ENCODE data around the gene NPIPA7. TPM values are rescaled to one million over a fixed set of nuclear protein-coding genes. Genes with fewer than 3 reads are reported as not detected.
"Not testable (repeated sequence)": the region's sequence is repeated elsewhere in the genome, so short reads cannot be mapped to it uniquely, and the experiment has no call there.

The NPIPA7 gene
- polyA plus RNA-seq, 1 donor from 2014 or later = not detected

DNA sequence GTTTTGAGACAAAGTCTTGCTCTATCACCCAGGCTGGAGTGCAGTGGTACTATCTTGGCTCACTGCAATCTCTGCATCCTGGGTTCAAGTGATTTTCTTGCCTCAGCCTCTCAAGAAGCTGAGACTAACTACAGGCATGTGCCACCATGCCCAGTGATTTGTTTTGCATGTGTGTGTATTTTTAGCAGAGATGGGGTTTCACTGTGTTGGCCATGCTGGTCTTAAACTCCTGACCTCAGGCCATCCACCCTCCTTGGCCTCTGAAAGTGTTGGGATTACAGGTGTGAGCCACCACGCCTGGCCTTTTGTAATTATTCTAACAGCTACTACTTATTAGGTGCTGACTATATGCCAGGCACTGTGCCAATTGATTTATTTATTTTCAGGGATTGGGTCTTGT, 25.3 kb downstream of the NPIPA7 start:
- not testable (repeated sequence) for H3K9me3 Mint-ChIP-seq, H3K4me1 Mint-ChIP-seq, H3K4me3 Mint-ChIP-seq, H3K36me3 Mint-ChIP-seq, H3K27me3 Mint-ChIP-seq, H3K27ac Mint-ChIP-seq

DNA sequence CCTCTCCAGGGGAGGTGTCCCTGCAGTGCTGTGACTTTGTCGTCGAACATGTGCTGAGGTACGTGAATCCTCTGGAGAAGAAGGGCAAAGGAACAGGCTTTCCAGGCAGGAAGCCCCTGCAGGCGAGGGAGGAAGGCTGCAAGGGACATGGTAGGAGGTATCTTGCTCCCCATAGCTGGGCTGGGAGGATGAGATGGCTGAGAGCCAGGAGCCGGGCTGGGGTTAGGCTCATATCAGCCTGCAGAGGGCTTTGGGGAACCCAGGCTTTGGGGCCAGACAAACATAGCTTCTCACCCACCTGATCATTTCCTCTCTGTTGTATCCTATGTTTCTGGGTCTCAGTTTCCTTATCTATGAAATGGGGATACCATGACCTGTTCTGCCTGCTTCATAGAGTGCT, 26.5 kb downstream of the NPIPA7 start:
- not testable (repeated sequence) for H3K27me3 Mint-ChIP-seq, H3K36me3 Mint-ChIP-seq, H3K4me3 Mint-ChIP-seq, H3K9me3 Mint-ChIP-seq, H3K4me1 Mint-ChIP-seq, H3K27ac Mint-ChIP-seq

DNA sequence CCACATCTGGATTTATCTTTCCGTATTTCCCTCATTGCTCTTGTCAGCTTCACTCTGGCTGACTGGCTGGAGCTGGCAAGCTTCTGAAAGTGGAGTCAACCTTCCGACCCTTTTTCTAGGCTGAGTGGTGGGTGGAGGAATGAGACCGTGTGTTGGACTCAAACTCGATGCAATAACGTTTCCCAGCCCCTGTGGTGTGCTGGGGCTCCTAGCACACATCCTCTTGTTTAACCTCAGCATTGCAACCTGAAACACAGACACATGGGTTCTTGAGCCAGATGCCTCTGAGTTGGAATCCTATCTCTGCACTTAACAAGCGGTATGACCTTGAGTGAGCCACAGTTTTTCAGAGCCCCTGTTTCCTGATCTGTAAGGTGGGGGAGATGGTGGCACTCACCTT, 29.5 kb downstream of the NPIPA7 start:
- not testable (repeated sequence) for H3K4me3 Mint-ChIP-seq, H3K36me3 Mint-ChIP-seq, H3K9me3 Mint-ChIP-seq, H3K4me1 Mint-ChIP-seq, H3K27me3 Mint-ChIP-seq, H3K27ac Mint-ChIP-seq

DNA sequence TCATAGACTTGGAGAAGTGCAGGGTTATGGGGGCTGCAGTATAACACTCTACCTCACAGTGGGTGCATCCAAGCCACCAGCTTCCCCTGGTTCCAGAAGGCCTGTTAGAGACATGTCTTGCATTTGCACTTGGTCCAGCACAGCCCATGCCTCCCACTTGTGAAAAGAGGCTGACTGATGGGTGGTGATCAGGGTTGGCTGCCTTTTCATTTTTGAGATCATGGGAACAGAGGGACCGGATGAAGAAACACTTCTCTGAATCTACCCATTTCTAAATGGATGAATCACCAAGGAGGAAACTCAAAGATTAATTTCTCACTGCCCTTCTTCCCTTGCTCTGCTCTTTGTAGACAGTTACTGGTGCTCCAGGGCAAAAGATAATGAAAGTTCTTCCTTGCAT, 34.8 kb downstream of the NPIPA7 start:
- H3K9me3 Mint-ChIP-seq, H3K4me3 Mint-ChIP-seq, H3K4me1 Mint-ChIP-seq, H3K27ac Mint-ChIP-seq, H3K27me3 Mint-ChIP-seq, H3K36me3 Mint-ChIP-seq: not testable (repeated sequence)

DNA sequence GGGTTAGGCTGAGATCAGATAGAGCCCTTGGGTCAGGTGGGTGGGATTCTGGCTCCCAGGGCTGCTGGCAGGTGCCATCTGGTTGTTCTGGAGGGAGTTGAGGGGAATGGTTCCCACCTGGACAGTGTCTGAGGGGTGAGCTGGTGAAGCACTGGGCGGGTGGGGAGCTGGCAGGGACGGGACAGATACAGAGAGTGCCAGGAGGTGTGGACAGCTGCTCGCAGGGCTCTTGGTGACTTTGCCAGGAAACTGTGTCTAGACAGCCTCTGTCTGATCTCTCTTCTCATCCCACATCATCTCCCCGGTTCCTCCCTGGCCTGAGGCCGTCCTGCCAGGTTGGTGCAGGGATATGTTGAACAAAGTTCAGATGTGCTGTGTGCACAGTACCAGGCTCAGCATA, 38.1 kb downstream of the NPIPA7 start:
- not testable (repeated sequence) for H3K4me3 Mint-ChIP-seq, H3K9me3 Mint-ChIP-seq, H3K4me1 Mint-ChIP-seq, H3K27ac Mint-ChIP-seq, H3K36me3 Mint-ChIP-seq, H3K27me3 Mint-ChIP-seq

DNA sequence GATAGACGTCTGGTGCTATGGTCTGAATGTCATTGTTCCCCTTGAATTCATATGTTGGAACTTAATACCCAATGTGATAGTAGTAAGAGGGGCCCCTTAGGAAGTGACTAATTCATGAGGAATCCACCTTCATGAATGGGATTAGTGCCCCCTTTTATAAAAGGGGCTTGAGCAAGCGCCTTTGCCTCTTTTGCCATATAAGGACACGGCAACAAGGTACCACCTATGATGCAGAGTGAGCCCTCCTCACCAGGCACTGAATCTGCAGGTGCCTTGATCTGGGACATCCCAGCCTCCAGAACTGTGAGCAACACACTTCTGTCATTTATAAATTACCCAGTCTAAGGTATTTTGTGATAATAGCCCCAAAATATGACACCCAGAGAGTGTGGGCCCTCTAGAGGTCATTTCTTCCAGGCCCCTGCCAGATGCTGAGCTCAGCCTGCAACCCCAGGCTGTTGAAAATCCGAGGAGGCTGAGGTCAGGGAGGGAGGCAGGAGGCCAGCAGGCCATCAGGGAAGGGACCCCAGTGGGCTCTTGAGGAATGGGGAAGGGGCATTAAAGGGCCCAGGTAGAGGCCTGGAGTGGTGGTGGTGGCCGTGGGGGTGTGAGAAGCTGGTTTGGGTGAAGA, 39.1 kb downstream of the NPIPA7 start:
- not testable (repeated sequence) for H3K4me3 Mint-ChIP-seq, H3K9me3 Mint-ChIP-seq, H3K4me1 Mint-ChIP-seq, H3K27ac Mint-ChIP-seq, H3K27me3 Mint-ChIP-seq, H3K36me3 Mint-ChIP-seq

DNA sequence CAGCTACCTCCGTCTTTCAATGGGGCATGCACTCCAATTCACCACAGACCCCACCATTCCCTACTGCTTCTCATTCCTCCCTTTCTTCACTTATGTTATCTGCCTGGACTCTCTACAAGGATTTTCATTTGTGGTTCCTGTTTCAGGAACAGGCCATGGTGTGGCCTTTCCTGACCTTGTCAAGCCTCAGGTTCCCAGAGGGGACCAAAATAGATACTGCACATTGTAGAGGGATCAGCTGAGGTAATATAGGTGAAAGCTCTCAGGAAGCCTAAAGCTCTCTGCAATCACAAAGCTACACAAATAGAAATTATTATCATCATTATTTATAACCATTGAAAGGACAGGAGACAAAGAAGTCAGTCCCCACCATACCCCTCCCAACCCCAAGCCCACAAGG, 41.6 kb downstream of the NPIPA7 start:
- H3K27ac Mint-ChIP-seq, H3K27me3 Mint-ChIP-seq, H3K4me3 Mint-ChIP-seq, H3K9me3 Mint-ChIP-seq, H3K4me1 Mint-ChIP-seq, H3K36me3 Mint-ChIP-seq: not testable (repeated sequence)

DNA sequence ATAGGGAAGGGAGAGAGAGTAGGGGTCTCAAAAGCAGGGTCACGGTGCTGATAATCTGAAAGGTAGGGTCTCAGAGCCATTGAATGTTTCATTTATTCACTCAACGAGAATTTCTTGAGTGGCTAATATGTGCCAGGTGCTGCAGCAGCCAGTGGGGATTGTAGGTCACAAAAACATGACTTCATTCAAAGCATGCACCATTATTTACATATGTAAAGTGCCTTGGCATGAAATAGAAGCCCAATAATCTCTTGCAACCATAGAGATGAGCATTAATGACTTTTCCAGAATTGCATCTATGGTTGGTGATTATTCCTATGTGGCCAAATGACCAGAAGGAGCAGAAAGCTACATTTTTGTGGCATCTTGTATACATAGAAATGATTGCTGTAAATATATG, 46.2 kb downstream of the NPIPA7 start:
- H3K27ac Mint-ChIP-seq, H3K9me3 Mint-ChIP-seq, H3K27me3 Mint-ChIP-seq, H3K4me3 Mint-ChIP-seq, H3K36me3 Mint-ChIP-seq, H3K4me1 Mint-ChIP-seq: not testable (repeated sequence)

DNA sequence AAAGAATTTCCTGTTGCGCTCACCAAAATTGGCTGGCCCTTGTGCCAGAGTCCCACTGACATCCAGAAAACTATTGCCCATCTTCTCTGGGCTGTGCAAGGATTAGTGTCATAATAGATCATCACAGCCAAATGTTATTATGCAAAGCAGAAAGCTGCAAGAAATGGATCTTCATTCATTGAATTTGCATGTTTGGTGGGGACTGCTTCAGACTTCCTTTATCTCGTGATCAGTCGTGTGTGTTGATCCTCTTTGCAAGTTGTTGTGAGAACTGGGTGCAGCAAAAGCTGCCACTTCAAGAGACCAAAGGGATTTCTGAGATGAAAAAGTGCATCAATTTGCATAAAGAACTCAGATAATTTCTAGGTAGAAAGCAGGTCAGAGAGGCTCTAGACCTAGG, 52.2 kb downstream of the NPIPA7 start:
- not testable (repeated sequence) for H3K27ac Mint-ChIP-seq, H3K9me3 Mint-ChIP-seq

DNA sequence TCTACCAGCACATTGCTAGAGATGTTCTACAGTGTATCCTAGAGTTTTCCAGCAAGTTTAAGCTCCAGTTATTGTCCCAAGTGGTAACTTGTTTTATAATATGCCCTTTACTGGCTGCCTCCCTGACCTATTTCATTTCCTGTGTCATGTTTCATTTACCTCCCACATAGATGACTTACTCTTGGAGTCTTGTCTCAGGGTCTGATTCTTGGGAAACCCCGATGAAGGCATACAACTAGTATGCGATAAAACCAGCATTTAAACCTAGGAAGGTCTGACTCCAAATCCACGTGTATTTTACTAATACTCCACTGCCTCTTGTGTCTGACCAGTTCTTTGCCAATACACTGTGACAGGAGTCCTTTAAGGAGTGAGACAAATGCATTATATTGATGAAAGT, 55.8 kb downstream of the NPIPA7 start:
- H3K4me1 Mint-ChIP-seq, H3K27ac Mint-ChIP-seq, H3K27me3 Mint-ChIP-seq, H3K4me3 Mint-ChIP-seq, H3K36me3 Mint-ChIP-seq, H3K9me3 Mint-ChIP-seq: not testable (repeated sequence)

More for the DNA sequence above, 52.2 kb downstream of the NPIPA7 start:
- H3K27me3 Mint-ChIP-seq, H3K4me1 Mint-ChIP-seq, H3K36me3 Mint-ChIP-seq: not testable (repeated sequence)
- H3K4me3 Mint-ChIP-seq = peak overlapping the region in 1 of 4 donors; percentile 17

DNA sequence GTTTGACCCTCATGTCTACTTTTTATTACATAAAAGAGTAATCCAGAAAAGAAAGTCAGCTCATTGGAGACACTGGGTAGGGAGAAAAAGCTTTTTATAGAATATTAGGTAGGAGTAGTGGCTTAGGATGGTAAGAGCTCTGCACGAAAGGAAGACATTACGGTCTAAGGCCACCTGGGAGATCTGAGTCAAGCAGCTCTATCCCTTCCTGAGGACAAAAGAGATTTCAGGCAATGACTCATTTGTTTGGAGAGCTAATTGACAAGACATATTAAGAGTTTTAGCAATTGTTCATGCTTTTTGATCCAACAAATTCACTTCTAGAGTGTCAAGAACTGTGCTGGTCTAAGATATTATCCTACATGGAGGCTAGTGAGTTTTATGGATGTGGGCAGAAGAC, 62.5 kb downstream of the NPIPA7 start:
- H3K36me3 Mint-ChIP-seq, H3K4me1 Mint-ChIP-seq, H3K27me3 Mint-ChIP-seq, H3K4me3 Mint-ChIP-seq, H3K27ac Mint-ChIP-seq, H3K9me3 Mint-ChIP-seq: not testable (repeated sequence)

Other genes starting within 250 kb of the NPIPA7 start
- not detected for gene ABCC6, start 155.6 kb upstream of the NPIPA7 start, polyA plus RNA-seq
- gene NOMO3, start 146.6 kb upstream of the NPIPA7 start, polyA plus RNA-seq = 17.2 TPM

Data from IgD-negative memory B cell (primary cell).